ENCODE data around the gene NDUFB8. TPM values are rescaled to one million over a fixed set of nuclear protein-coding genes. Genes with fewer than 3 reads are reported as not detected.

Gene NDUFB8
- total RNA-seq, 1 donor from 2014 or later, result 124 TPM

- H3F3A ChIP-seq (ENCODE audit: low read depth), result peaks cover 5% of the 10 kb centered on the region
- H3K27ac Mint-ChIP-seq, result no peak overlapping the region
- H3K9me3 ChIP-seq (ENCODE audit: low read depth), result no peaks in the 10 kb centered on the region
- H3K36me3 Mint-ChIP-seq, result no peaks in the 10 kb centered on the region
- H3K4me2 ChIP-seq, result no peak overlapping the region
- TF ChIP-seq CTCF (IDR thresholded peaks at IDR 0.05) (no peak), EZH2phosphoT487 (IDR thresholded peaks at IDR 0.05) (no peak), EZH2 (IDR thresholded peaks at IDR 0.05) (no peak)
- no peak overlapping the region for H3K4me3 Mint-ChIP-seq
- no peak overlapping the region for H3K4me3 ChIP-seq
- H3K27ac ChIP-seq, result no peak overlapping the region
- peaks cover 96% of the 10 kb centered on the region for H3K27me3 ChIP-seq
- H3K4me1 Mint-ChIP-seq, result peaks cover 9% of the 10 kb centered on the region
- no peaks in the 10 kb centered on the region for H4K20me1 ChIP-seq (ENCODE audit: low read depth)
- H3K79me2 ChIP-seq (ENCODE audit: low read depth), result no peaks in the 10 kb centered on the region
- H3K4me1 ChIP-seq, result no peaks in the 10 kb centered on the region
- H3K9ac ChIP-seq, result no peak overlapping the region
- H3K36me3 ChIP-seq, result no peaks in the 10 kb centered on the region
- H2AFZ ChIP-seq (replicated peaks), result no peak overlapping the region
- no peaks in the 10 kb centered on the region for H3K9me3 Mint-ChIP-seq
- no peak for DNase-seq (ENCODE audit: low spot score)
- H3K27me3 Mint-ChIP-seq (ENCODE audit: insufficient read depth, low read depth), result peaks cover 8% of the 10 kb centered on the region
These were observed 39.2 kb upstream of the NDUFB8 start for GRCh38 chr10:100568912-100569311.

GRCh38 chr10:100567826-100568225 lies 38.2 kb upstream of the NDUFB8 start:
- Histone ChIP-seq H3F3A (ENCODE audit: low read depth) (peaks cover 5% of the 10 kb centered on the region), H3K27ac (no peak overlapping the region), H3K9ac (no peak overlapping the region), H3K9me3 (ENCODE audit: low read depth) (no peaks in the 10 kb centered on the region), H3K79me2 (ENCODE audit: low read depth) (no peaks in the 10 kb centered on the region), H2AFZ (replicated peaks) (no peak overlapping the region), H3K27me3 (peaks cover 96% of the 10 kb centered on the region), H3K4me3 (no peak overlapping the region), H3K4me1 (no peaks in the 10 kb centered on the region), H3K4me2 (no peak overlapping the region), H4K20me1 (ENCODE audit: low read depth) (no peaks in the 10 kb centered on the region), H3K36me3 (no peaks in the 10 kb centered on the region)
- no peak for DNase-seq (ENCODE audit: low spot score)
- Mint-ChIP-seq H3K27ac (no peak overlapping the region), H3K4me1 (peaks cover 9% of the 10 kb centered on the region), H3K27me3 (ENCODE audit: insufficient read depth, low read depth) (peaks cover 10% of the 10 kb centered on the region), H3K36me3 (no peaks in the 10 kb centered on the region), H3K9me3 (no peaks in the 10 kb centered on the region), H3K4me3 (no peak overlapping the region)
- TF ChIP-seq EZH2 (IDR thresholded peaks at IDR 0.05) (no peak), CTCF (IDR thresholded peaks at IDR 0.05) (no peak), EZH2phosphoT487 (IDR thresholded peaks at IDR 0.05) (no peak)

- no peak overlapping the region for H3K9ac ChIP-seq
- no peaks in the 10 kb centered on the region for H3K36me3 ChIP-seq
- no peaks in the 10 kb centered on the region for H3K4me1 ChIP-seq
- Mint-ChIP-seq H3K4me1 (peaks cover 9% of the 10 kb centered on the region), H3K27me3 (ENCODE audit: insufficient read depth, low read depth) (peaks cover 10% of the 10 kb centered on the region), H3K4me3 (no peak overlapping the region), H3K27ac (no peak overlapping the region), H3K9me3 (no peaks in the 10 kb centered on the region), H3K36me3 (no peaks in the 10 kb centered on the region)
- peaks cover 97% of the 10 kb centered on the region for H3K27me3 ChIP-seq
- TF ChIP-seq EZH2 (IDR thresholded peaks at IDR 0.05), result no peak
- TF ChIP-seq CTCF (IDR thresholded peaks at IDR 0.05), result no peak
- no peak for TF ChIP-seq EZH2phosphoT487 (IDR thresholded peaks at IDR 0.05)
- H3K9me3 ChIP-seq (ENCODE audit: low read depth), result no peaks in the 10 kb centered on the region
- H3K79me2 ChIP-seq (ENCODE audit: low read depth), result no peaks in the 10 kb centered on the region
- H3K4me2 ChIP-seq, result no peak overlapping the region
- no peak overlapping the region for H2AFZ ChIP-seq (replicated peaks)
- no peak for DNase-seq (ENCODE audit: low spot score)
- no peak overlapping the region for H3K27ac ChIP-seq
- no peaks in the 10 kb centered on the region for H4K20me1 ChIP-seq (ENCODE audit: low read depth)
- peaks cover 5% of the 10 kb centered on the region for H3F3A ChIP-seq (ENCODE audit: low read depth)
- H3K4me3 ChIP-seq, result no peak overlapping the region
These were observed 37.6 kb upstream of the NDUFB8 start for GRCh38 chr10:100567249-100567648.
